HG03565 (cell line): ENCODE results near the gene ARRDC2.
"Not testable (repeated sequence)": the region's sequence is repeated elsewhere in the genome, so short reads cannot be mapped to it uniquely, and the experiment has no call there.

ENCODE experiments used
- ATAC-seq: cut with Tn5 transposase; IDR thresholded peaks from one replicate; pipeline ENCODE4 v1.9.1; 2021; ENCODE audit warnings: mild to moderate bottlenecking, moderate library complexity; ENCODE audit not compliant: unreplicated experiment

The ARRDC2 gene

DNA sequence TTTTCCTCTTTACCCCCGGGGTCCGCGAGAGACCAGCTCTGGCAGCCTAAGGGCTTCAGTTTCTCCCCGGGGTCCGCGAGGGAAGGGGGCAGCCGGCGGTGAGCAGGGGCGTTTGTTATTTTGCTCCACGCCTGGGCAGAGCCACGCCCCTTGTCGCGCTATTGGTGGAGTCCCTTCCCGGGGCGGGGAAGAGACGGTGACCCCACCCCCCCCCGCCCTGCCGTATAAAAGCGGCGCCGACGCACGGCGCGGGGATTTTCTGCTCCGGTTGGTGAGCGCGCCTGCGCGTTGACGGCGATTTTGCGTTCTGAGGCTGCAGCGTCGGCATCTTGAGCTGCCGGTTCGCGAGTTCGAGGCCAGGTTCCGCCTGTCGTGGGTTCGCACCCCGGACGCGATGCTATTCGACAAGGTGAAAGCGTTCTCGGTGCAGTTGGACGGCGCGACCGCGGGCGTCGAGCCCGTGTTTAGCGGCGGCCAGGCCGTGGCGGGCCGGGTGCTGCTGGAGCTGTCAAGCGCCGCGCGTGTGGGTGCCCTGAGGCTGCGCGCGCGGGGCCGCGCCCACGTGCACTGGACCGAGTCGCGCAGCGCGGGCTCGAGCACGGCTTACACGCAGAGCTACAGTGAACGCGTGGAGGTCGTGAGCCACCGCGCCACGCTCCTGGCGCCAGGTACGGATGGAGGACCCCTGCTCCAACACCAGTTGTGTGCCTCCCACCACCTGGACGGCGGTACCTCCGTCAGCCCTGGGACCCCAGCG is at the start of gene ARRDC2:
TSS of gene ARRDC2 (plus strand) at position 254 of the 757 bp plus-strand sequence. CDS start at position 395, 141 bp downstream.
- ATAC-seq = no peak

DNA sequence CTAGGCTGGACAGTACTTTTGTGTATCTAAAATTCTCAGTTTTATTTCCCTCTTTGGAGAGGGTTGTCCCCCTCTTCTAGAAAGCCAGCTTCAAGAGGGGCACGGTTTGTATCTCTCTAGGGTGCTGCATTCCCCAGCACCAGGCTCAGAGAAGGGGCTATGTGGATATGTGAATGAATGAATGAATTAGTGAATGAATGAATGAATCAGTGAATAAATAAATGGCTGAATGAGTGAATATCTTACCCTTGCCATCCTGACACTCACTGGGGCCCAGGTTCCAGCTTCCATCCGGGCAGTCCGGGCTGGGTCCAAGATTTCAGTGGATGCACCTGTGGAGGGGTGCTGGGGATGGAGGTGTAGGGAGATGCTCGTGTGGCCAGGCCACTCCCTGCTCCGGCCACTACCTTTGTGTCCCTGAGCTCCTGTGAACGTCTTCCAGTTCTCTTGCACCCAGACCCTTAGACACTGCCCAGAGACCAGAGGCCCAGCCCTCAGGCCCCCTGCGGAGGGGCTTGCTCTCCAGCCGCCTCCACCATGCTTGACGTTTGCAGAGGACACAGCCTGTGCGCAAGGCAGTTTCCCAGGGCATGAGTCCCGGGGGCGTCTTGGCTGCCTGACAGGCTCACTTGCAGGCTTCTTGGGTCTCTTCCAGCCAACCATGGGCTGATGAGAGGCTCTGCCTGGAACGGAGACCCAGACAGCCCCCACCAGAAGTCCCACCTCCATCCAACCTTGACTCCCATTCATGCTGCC is 43.9 kb upstream of the ARRDC2 start:
- ATAC-seq = no peak

DNA sequence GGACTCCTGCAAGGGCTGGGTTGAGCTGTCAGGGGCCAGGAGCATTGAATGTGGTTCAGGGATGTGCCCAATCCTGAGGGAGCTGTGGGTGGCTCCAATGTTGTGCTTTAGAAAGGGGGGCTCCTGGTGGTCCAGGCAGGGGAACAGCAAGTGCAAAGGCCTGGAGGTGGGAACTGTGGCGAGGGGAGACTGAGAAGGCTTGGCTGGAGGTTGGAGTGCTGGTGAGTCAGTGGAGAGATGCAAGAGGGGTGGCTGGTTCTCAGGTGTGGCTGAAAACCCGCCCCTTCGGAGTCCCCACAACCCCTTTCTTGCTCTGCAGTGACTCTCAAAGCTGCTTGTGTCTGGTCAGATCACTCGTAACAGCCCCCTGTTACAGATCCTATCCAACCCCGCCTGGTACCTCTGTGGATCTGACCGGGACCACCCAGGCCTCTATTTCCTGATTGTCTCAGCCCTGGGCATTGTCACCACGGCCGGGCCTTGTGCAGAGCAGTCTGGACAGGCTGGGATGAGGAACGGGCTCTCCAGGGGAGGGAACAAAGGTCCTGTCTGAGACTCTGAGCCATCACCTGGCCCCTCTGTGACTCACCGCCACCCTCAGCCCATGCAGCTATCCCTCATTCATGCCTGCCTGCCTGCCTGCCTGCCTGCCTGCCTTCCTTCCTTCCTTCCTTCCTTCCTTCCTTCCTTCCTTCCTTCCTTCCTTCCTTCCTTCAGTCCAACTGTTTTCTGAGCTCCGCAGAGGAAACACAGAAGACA is 42.4 kb upstream of the ARRDC2 start:
- no peak for ATAC-seq

DNA sequence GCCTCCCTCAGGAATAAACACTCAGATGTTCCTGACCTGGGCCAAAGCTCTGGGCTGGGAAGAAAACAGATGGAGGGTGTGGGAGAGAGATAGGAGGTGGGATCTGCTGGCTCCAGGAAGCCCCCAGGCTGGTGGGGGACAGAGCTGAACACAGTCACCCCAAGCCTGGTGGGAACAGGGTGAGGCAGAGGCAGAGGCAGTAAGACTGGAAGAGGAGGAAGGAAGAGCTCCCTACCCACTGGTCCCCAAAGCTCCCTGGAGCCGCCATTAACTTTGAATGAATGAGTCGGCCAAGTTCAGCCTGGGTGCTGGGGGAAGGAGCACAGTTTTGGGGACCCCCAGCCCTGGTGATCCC is 41.9 kb upstream of the ARRDC2 start:
- no peak for ATAC-seq

DNA sequence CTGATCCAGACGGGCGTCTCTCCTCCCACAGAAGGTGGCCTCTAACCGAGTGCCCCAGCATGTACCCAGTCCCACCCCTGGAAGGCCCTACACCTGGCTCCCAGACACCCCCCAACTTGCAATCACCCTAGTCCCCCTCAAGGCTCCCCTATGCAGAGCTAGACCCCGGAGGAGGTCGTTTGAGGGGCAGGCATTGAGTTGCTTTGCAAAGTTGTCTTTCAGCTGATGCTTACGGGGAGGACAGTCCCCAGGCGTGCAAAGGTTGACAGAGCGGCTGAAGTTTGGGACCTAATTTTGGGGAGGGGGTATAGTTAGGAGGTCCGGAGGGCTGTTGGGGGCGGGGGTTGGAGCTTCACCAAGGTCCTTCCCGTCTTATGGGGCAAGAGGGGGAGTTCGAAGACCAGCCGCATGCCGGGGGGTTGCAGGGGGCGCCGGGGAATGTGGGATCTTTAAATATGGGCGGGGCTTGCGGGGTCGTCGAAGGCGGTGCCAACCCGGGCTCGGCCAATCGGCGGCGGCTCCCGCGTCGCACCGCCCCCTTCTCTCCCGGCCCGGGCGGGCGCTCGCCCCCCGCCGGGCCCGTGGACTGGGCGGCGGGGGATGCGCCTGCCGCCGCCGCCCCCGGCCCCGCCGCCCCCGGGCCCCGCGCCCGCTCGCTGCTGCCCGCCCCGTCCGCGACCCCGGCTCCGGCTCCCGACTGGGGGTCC is 41.3 kb upstream of the ARRDC2 start, which contains the start of gene KCNN1:
TSS of gene KCNN1 (plus strand) at position 558 of the 707 bp plus-strand sequence. CDS start 6,782 bp downstream, outside the sequence.
- no peak for ATAC-seq

DNA sequence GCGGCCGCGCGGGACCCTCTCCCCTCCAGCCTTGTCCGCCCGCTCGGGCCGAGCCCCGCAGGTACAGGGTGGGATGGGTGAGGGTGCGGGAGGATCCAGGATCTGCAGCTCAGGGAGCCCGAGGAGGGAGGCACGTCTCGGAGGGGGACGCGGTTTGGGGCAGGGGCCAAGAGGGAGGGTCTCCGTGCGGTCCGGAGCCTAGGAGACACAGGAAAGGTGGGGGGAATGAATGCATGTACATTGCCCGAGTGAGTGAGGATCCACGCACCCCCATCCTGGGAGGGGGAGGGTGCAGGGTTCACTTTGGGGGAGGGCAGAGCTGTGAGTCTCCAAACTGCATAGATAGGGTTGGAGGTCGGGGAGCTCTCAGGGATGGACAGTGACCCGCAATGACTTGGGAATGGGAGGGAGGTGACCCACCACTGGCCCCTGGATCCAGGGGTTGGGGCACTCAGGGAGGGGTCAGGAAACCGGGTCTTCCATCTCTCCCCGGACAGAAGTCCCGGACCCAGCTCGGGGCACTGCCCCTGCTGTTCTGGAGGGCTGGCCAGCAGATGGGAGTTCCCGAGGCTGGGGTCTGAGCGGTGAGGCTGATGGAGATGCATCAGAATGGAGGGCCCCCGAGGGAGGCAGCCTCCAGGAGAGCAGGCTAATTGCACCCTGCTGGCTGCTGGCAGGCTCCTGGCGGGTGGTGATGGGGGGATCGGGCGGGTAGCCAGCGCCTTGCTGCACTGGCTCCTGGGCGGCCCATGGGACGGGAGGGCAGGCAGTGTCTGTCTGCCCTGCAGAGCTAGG is 40.5 kb upstream of the ARRDC2 start:
- no peak for ATAC-seq

DNA sequence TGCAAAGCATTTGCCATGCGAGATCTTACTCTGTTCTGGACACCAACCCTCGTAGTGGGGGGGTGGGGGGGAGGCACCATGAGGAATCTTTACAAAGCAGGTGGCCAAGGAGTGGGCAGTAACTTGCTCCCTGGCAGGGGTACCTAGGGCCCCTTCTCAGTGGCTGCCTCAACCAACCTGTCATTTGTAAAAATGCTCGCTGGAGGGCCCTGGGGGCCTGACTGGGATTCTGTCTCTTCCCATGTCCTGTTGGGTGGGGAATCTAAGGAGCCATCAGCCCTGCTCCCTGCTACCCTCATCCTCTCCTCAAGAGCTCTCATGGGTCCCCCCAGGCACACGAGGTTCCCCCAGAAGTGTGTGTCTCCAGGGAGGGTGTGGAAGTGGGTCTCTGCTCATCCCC is 39.6 kb upstream of the ARRDC2 start:
- no peak for ATAC-seq

DNA sequence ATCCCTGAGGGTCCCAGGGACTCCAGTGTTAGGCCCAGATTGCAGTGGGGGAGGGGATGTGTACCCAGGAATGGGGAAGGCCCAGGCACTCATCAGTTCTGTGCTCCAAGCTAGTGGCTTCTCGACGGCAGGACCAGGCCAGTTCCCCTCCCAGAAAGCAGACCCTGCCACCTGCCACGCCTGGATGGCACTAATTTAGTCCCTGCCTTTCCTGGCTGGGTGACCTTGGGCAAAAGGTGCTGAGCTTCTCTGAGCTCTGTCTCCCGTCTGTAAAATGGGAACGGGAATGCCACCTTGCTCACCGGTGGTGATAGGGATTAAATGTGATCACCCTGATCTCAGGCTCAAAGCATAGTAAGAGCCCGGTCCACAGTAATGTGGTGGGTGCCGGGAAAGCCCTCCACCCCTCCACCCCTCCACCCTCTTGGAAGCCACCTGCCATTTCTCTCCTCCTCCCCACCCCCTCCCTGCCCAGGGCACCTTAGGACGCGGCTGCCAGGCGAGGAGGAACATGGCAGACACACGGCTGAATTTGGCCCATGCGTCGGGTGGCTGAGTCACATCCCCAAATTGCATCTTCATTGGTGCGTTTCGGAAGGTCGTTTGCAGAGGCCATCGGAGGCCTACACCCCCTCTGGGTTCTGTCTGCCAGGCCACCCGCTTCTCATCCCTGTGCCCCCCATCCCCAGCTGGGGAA is 38.7 kb upstream of the ARRDC2 start:
- ATAC-seq = no peak

DNA sequence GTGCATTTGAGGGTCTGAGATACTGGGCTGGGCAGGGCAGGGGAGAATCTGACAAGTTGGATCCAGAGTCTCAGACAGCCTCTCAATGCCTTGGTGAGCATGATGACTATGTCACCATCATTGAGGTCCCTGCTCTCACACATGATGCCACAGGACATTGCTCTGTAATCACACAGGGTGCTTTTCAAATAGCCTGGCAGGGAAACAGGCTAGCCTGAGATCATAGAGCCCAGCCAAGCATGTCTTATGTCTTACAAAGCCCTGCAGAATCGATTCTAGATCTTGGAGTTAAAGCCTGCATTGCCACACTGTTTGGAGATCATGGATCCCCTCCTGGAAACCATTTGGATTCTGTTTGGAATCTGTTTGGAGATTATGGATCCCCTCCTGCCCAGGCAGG is 35.7 kb upstream of the ARRDC2 start:
- ATAC-seq = no peak

DNA sequence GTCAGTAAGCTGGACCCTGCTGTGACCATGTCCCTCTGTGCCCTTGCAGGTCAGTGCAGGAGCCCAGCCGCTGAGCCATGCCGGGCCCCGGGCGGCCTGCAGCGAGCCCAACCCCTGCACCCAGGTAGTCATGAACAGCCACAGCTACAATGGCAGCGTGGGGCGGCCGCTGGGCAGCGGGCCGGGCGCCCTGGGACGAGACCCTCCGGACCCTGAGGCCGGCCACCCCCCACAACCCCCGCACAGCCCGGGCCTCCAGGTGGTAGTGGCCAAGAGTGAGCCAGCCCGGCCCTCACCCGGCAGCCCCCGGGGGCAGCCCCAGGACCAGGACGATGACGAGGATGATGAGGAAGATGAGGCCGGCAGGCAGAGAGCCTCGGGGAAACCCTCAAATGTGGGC is 34.2 kb upstream of the ARRDC2 start:
- ATAC-seq = no peak

DNA sequence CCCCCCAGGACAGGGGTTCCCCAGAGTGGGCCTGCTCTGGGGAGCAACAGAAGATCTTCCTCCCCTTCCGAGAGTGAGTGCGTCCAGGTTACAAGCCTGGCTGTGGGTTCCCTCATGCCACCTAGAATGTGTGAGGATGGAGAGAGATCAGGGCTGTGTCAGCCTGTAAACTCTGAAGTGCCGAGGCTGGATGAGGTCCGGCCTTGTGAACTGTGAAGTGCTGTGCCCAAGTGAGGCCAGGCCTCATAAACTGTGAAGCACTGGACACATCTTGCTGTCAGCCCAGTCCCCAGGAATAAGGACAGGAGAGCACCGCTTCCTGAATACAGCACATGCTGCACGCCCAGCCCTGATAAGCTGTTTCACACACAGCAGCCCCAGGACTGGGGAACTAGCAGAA is 33.4 kb upstream of the ARRDC2 start:
- no peak for ATAC-seq

DNA sequence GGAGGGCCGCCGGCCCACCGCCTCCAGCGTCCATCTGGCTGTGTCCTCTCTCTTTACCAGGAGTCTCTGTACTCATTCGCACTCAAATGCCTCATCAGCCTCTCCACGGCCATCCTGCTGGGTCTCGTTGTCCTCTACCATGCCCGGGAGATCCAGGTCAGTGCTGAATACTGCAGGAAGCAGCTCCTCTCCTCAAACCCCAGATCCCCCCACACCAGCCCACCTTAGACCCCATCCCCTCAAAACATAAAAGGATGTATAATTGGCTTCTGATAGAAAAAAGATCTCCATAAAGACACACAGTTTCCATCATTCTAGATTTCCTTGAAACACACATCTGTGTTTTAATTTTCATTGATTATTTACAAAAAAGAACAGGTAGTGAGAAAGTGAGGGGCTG is 32.9 kb upstream of the ARRDC2 start:
- ATAC-seq = no peak

DNA sequence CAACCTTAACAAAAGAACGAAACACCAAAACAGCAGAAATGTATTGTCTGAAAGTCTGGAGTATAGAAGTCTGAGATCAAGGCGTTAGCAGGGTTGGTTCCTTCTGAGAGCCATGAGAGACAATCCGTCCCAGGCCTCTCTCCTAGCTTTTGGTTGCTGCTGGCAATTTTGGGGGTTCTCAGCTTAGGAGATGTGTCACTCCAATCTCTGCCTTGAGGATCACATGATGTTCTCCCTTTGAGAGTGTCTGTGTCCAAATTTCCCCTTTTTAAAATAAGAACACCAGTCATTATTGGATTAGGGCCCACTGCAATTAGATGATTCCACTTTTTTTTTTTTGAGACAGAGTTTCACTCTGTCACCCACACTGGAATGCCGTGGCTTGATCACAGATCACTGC is 30.9 kb upstream of the ARRDC2 start:
- no peak for ATAC-seq

DNA sequence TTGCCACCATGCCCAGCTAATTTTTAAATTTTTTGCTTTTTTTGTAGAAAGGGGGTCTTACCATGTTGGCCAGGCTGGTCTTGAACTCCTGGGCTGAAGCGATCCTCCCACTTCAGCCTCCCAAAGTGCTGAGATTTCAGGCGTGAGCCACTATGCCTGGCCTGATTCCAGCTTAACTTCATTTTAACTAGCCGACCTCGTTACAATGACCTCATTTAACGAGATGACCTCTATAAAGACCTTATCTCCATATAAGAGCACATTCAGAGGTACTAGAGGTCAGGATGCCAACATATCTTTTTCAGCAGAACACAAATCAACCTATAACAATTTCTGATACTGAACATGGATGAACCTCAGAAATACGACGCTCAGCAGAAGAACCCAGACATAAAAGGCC is 30.5 kb upstream of the ARRDC2 start:
- ATAC-seq = no peak

DNA sequence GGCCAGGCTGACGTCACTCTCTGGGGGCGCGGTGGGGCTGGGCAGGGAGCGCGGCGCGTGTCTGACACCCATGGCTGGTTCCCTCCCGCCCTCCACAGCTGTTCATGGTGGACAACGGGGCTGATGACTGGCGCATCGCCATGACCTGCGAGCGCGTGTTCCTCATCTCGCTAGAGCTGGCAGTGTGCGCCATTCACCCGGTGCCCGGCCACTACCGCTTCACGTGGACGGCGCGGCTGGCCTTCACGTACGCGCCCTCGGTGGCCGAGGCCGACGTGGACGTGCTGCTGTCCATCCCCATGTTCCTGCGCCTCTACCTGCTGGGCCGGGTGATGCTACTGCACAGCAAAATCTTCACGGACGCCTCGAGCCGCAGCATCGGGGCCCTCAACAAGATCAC is 26.4 kb upstream of the ARRDC2 start:
- no peak for ATAC-seq

DNA sequence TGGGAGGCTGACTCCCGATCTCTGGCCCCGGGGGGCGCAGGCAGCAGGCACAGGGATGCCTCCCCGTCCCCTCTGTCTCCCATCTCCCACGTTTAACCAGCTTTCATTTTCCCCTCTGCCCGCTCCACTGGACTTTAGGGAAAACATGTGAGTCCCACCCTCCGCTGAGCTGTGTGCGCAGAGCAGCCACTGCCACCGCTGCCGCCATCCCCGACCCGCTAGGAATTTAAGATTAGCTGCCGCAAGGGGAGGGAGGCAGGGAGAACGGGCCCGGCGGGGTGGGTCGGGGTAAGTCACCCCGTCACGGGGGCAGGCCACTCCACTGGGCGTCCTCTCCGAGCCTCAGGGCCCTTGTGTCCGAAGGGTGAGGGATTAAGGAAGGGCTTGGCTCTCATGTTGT is 25.5 kb upstream of the ARRDC2 start:
- ATAC-seq = no peak

DNA sequence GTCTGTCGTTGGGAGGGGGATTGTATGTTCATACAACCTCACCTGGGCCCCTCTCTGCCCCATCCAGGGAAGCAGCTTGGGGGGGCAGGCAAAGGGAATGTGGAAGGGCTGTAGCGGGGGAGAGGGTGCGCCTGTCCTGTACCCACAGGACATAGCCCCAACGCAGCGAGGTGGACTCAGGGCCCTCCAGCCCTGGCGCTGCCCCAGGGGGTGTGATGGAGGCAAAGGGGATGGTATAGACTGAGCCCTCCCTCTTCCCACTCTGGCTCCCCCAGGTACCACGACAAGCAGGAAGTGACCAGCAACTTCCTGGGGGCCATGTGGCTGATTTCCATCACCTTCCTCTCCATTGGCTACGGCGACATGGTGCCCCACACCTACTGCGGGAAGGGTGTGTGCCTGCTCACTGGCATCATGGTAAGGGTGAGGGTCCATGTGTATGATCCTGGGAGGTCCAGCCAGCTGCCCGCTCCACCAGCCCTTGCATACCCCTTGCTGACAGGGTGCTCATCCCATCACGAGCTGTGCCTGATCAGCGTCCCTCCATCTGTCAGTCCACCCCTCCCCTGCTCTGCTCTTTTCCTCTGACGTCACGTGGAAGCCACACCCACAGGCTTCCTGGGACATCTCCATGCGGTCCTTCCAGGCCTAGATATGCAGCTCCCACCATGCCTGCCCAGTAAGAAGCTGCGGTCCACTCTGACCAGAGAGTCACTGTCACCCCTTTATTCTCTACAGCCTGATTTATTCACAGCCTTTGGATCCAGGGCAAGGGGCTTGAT is 22.7 kb upstream of the ARRDC2 start:
- no peak for ATAC-seq

DNA sequence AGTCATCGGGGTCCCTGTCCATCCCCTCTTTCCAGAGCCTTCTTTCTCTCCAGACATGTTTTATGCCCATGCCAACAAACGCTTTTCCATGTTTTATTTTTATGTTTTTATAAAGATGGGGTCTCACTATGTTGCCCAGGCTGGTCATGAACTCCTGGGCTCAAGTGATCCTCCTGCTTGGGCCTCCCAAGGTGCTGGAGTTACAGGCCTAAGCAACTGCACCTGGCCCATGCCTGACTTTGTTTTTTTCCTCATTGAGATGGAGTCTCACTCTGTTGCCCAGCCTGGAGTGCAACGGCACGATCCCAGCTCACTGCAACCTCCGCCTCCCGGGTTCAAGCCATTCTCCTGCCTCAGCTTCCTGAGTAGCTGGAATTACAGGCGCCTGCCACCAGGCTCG is 21.4 kb upstream of the ARRDC2 start:
- ATAC-seq = not testable (repeated sequence)

DNA sequence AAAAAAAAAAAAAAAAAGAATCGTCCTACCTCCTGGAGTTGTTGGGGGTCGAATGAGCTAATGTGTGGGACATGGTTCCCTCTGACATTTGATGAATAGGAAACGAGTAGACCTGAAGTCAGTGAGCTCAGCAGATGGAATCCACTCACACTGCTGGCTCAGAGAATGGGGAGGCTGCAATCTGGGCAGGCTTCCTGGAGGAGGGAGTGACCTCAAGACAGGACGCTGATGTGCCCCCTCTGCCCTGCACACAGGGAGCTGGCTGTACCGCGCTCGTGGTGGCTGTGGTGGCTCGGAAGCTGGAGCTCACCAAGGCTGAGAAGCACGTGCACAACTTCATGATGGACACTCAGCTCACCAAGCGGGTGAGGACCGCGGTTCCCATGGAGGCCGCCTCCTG is 19.8 kb upstream of the ARRDC2 start:
- ATAC-seq = no peak
